Neural progenitor cell (in vitro differentiated cells): ENCODE measurements around the gene SEZ6L.

Experiments
- EZH2 ChIP-seq: fragments of 200-600 bp; sonication (generic); IDR thresholded peaks from 2 replicates; pipeline ENCODE4 v1.6.1; 2017; ENCODE audit warnings: antibody characterized with exemption, mild to moderate bottlenecking, moderate library complexity
- TF ChIP-seq, protein P1 (sequence below): fragments of 200-600 bp; sonication (generic); IDR thresholded peaks from 2 replicates; pipeline ENCODE4 v1.5.1; 2017; ENCODE audit warnings: antibody characterized with exemption, mild to moderate bottlenecking

DNA sequence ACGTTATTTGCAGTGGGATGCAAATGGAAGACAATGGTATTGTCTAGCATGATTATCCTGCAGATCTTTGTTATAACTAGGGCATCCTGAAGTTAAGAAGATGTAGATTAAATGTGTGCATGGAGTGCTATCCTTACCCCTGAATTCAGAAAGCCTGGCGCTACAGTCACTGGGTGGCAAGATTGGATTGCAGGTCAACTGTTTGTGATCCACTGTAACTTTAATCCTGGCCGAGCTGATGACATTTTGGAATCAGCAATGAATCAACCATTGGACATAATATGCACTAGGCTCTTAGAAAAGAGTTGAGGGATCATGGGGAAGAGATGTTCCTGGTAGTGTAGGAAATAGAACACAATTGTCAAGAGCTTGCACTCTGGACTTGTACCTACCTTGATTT is 25.1 kb downstream of the SEZ6L start:
- TF ChIP-seq, protein P1, sequence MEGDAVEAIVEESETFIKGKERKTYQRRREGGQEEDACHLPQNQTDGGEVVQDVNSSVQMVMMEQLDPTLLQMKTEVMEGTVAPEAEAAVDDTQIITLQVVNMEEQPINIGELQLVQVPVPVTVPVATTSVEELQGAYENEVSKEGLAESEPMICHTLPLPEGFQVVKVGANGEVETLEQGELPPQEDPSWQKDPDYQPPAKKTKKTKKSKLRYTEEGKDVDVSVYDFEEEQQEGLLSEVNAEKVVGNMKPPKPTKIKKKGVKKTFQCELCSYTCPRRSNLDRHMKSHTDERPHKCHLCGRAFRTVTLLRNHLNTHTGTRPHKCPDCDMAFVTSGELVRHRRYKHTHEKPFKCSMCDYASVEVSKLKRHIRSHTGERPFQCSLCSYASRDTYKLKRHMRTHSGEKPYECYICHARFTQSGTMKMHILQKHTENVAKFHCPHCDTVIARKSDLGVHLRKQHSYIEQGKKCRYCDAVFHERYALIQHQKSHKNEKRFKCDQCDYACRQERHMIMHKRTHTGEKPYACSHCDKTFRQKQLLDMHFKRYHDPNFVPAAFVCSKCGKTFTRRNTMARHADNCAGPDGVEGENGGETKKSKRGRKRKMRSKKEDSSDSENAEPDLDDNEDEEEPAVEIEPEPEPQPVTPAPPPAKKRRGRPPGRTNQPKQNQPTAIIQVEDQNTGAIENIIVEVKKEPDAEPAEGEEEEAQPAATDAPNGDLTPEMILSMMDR: no peak
- no peak for TF ChIP-seq EZH2
